Osteocyte (in vitro differentiated cells): ENCODE results near the gene SMPX. TPM values are rescaled to one million over a fixed set of nuclear protein-coding genes. Genes with fewer than 3 reads are reported as not detected.

Experiments
- DNase-seq: peaks from one replicate; pipeline ENCODE4 v3.0.0; 2021; ENCODE audit warnings: mixed read lengths; ENCODE audit not compliant: unreplicated experiment; ENCODE audit errors: extremely low spot score
- H3K27ac Mint-ChIP-seq: one replicate; pipeline ENCODE4 v1.8.0; 2021; ENCODE audit warnings: mild to moderate bottlenecking, mixed read lengths; ENCODE audit not compliant: unreplicated experiment
- H3K27me3 Mint-ChIP-seq: one replicate; pipeline ENCODE4 v1.8.0; 2021; ENCODE audit warnings: mixed read lengths; ENCODE audit not compliant: unreplicated experiment
- H3K36me3 Mint-ChIP-seq: one replicate; pipeline ENCODE4 v1.8.0; 2021; ENCODE audit warnings: mixed read lengths; ENCODE audit not compliant: unreplicated experiment
- H3K4me1 Mint-ChIP-seq: one replicate; pipeline ENCODE4 v1.8.0; 2021; ENCODE audit warnings: mixed read lengths; ENCODE audit not compliant: unreplicated experiment
- H3K4me3 Mint-ChIP-seq: one replicate; pipeline ENCODE4 v1.8.0; 2021; ENCODE audit warnings: mild to moderate bottlenecking, moderate library complexity, mixed read lengths; ENCODE audit not compliant: unreplicated experiment
- H3K9me3 Mint-ChIP-seq: one replicate; pipeline ENCODE4 v1.8.0; 2021; ENCODE audit warnings: mixed read lengths; ENCODE audit not compliant: unreplicated experiment
- total RNA-seq: library from RNA; stranded (reverse); gene quantifications from 2 replicates; pipeline ENCODE4 v1.2.1, GENCODE V29; 2021
- TF ChIP-seq, protein P1 (sequence below): fragments of 200-600 bp; sonication (generic); IDR thresholded peaks from 2 replicates; pipeline ENCODE4 v1.5.0; 2021; ENCODE audit warnings: antibody characterized with exemption, mild to moderate bottlenecking, moderate library complexity

The SMPX gene
- total RNA-seq, 1 donor from 2014 or later: not detected

DNA sequence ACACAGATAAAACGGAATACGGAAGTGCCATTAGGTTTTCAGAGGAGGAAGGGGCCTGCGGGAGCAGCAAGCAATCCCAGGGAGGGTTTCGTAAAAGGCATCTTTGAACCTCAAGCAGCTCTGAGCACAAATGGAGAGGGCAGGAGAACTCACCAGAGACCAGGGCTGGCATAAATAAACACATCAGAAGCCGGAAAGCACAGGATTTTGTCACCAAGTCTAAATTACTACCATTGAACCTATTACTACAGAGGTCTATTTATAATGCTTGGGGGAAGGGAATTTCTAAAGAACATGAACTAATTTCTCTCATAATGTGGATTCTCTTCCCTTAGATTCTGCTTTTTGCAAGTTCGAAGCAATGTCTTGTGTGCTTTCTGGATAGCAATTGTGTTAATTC, 41.9 kb upstream of the SMPX start:
- Mint-ChIP-seq H3K4me1 (peaks cover 26% of the 10 kb centered on the region), H3K27me3 (no peaks in the 10 kb centered on the region), H3K9me3 (no peaks in the 10 kb centered on the region), H3K36me3 (no peaks in the 10 kb centered on the region), H3K27ac (no peak overlapping the region), H3K4me3 (no peak overlapping the region)
- no peak for DNase-seq
- TF ChIP-seq, protein P1, sequence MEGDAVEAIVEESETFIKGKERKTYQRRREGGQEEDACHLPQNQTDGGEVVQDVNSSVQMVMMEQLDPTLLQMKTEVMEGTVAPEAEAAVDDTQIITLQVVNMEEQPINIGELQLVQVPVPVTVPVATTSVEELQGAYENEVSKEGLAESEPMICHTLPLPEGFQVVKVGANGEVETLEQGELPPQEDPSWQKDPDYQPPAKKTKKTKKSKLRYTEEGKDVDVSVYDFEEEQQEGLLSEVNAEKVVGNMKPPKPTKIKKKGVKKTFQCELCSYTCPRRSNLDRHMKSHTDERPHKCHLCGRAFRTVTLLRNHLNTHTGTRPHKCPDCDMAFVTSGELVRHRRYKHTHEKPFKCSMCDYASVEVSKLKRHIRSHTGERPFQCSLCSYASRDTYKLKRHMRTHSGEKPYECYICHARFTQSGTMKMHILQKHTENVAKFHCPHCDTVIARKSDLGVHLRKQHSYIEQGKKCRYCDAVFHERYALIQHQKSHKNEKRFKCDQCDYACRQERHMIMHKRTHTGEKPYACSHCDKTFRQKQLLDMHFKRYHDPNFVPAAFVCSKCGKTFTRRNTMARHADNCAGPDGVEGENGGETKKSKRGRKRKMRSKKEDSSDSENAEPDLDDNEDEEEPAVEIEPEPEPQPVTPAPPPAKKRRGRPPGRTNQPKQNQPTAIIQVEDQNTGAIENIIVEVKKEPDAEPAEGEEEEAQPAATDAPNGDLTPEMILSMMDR: no peak

DNA sequence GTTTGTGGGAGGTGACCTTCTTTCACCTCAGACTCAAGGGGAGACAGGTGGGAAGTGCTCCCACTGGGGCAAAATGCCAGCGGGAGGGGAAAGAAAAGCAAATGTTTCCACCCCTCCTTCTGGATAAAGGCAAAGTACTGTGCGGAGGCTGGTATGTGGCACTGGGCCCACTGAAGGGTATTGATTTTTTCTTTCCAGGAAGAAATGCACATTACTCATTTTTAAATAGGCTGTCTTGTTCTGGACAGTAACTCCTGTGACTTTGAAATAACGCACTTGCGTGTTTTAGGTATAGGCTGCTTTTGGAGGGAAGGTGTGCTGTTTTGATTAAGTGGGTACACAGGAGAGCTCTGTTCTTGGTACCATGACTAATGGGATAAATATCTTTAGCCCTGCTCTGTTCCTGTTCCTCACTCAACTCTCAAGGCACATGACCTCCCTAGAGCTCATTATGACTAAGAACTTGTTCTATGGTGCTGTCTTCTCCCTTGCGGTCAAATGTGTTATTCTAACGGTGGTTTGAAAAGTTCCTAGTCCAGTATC, 40.8 kb upstream of the SMPX start:
- H3K9me3 Mint-ChIP-seq: no peaks in the 10 kb centered on the region
- H3K4me1 Mint-ChIP-seq: peaks cover 26% of the 10 kb centered on the region
- H3K27ac Mint-ChIP-seq: no peak overlapping the region
- DNase-seq: no peak
- H3K36me3 Mint-ChIP-seq: no peaks in the 10 kb centered on the region
- H3K4me3 Mint-ChIP-seq: no peak overlapping the region
- H3K27me3 Mint-ChIP-seq: peaks cover 5% of the 10 kb centered on the region
- TF ChIP-seq, protein P1: no peak

DNA sequence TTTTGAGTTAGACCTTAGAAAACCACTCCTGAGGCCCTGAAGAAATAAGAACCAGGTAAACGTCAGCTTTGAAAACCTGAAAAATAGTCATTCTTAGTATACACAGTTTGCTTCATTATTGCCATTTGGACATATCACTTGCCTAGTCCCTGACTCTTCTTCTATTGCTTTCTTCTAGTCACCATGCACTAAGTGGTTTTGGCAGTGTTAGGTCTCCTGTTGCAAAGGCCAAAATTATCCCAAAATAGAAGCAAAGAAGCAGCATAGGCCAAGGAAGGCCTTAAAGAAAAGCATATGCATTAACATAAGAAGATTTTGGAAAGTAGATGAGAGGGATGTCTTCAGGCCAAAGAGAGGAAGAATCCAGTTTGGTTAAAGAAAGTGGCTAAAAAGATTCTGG, 24.1 kb upstream of the SMPX start:
- H3K9me3 Mint-ChIP-seq: no peaks in the 10 kb centered on the region
- H3K27me3 Mint-ChIP-seq: peaks cover 24% of the 10 kb centered on the region
- no peaks in the 10 kb centered on the region for H3K36me3 Mint-ChIP-seq
- no peak overlapping the region for H3K4me3 Mint-ChIP-seq
- TF ChIP-seq, protein P1: no peak
- DNase-seq: no peak
- no peaks in the 10 kb centered on the region for H3K4me1 Mint-ChIP-seq
- no peak overlapping the region for H3K27ac Mint-ChIP-seq

DNA sequence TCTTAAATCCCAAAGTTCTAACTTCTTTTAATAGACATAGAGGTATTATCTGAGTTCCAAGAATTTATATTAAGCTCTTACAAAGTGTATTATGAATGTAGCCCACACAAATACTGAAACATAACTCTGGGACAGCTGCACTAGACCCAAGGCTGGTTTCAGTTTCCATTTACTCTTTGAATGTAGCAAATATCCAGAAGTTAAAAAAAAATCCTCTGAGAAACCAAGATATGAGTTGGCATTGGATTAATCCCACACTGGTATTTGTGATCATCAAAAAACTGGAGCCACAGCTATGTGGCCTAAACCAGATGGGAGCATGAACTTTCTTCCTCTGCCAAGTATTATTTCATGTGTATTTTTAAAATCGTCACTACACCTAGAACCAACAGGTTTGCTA, 23.6 kb upstream of the SMPX start:
- H3K4me1 Mint-ChIP-seq: no peaks in the 10 kb centered on the region
- DNase-seq: no peak
- H3K27me3 Mint-ChIP-seq: peaks cover 19% of the 10 kb centered on the region
- no peak overlapping the region for H3K27ac Mint-ChIP-seq
- H3K4me3 Mint-ChIP-seq: no peak overlapping the region
- H3K36me3 Mint-ChIP-seq: no peaks in the 10 kb centered on the region
- TF ChIP-seq, protein P1: no peak
- H3K9me3 Mint-ChIP-seq: no peaks in the 10 kb centered on the region

DNA sequence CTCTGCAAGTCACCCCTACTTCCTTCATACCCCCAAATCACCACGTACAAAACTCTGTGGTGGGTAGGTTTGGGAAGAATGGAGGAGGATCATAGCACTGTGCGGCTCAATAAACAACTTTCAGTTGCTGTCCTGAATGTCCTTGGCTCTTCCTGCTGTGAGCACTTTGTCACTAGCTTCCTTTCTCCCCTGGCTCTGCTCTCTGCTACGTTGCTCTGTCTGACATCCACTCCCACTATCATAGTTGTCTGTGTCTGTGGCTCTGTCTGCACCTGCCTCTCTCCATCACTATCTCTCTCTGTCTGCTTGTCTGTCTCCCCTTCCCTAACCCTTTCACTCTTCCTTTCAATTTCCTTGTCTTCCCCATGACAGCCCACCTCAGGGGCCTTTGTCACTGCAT, 21.2 kb upstream of the SMPX start:
- TF ChIP-seq, protein P1: no peak
- no peaks in the 10 kb centered on the region for H3K4me1 Mint-ChIP-seq
- H3K27ac Mint-ChIP-seq: no peak overlapping the region
- H3K9me3 Mint-ChIP-seq: peaks cover 3% of the 10 kb centered on the region
- H3K4me3 Mint-ChIP-seq: no peak overlapping the region
- H3K36me3 Mint-ChIP-seq: peaks cover 1% of the 10 kb centered on the region
- peaks cover 8% of the 10 kb centered on the region for H3K27me3 Mint-ChIP-seq
- DNase-seq: no peak
